Stimulated activated memory B cell treated with anti-CD40 and anti-IgM and Interleukin-4, amounts not matched to agents 10 μg/mL and 1 μg/mL and 100 μg/mL, for 72 hours (primary cell): ENCODE data around the gene TRRAP.
A peak's percentile ranks its signal among the peaks of the same experiment; 100 is the strongest.

Source experiments
- ATAC-seq: fragments of 150-1000 bp; cut with Tn5 transposase; 2 replicates; pipeline ENCODE4 v1.10.0; 2021
- H3K27ac Mint-ChIP-seq: one replicate; pipeline ENCODE4 v1.8.0; 2022; ENCODE audit warnings: mild to moderate bottlenecking, mixed read lengths
- H3K27me3 Mint-ChIP-seq: one replicate; pipeline ENCODE4 v1.8.0; 2022; ENCODE audit warnings: mixed read lengths
- H3K36me3 Mint-ChIP-seq: one replicate; pipeline ENCODE4 v1.8.0; 2022; ENCODE audit warnings: mixed read lengths
- H3K4me1 Mint-ChIP-seq: one replicate; pipeline ENCODE4 v1.8.0; 2022; ENCODE audit warnings: mixed read lengths
- H3K4me3 Mint-ChIP-seq: one replicate; pipeline ENCODE4 v1.8.0; 2022; ENCODE audit warnings: mild to moderate bottlenecking, moderate library complexity, mixed read lengths
- H3K9me3 Mint-ChIP-seq: one replicate; pipeline ENCODE4 v1.8.0; 2022; ENCODE audit warnings: mixed read lengths

Gene TRRAP

GRCh38 chr7:98908585-98908984 lies 30.3 kb downstream of the TRRAP start:
- Mint-ChIP-seq H3K27me3 (no peaks in the 10 kb centered on the region), H3K4me1 (no peaks in the 10 kb centered on the region), H3K36me3 (peaks cover 73% of the 10 kb centered on the region), H3K27ac (no peak overlapping the region), H3K9me3 (no peaks in the 10 kb centered on the region), H3K4me3 (no peak overlapping the region)
- ATAC-seq = no peak

GRCh38 chr7:98909487-98909886 lies 31.2 kb downstream of the TRRAP start:
- Mint-ChIP-seq H3K27ac (no peak overlapping the region), H3K4me1 (no peaks in the 10 kb centered on the region), H3K36me3 (peaks cover 68% of the 10 kb centered on the region), H3K4me3 (no peak overlapping the region), H3K9me3 (no peaks in the 10 kb centered on the region), H3K27me3 (no peaks in the 10 kb centered on the region)
- no peak for ATAC-seq

GRCh38 chr7:98910427-98910826 lies 32.1 kb downstream of the TRRAP start:
- no peak for ATAC-seq
- H3K9me3 Mint-ChIP-seq = no peaks in the 10 kb centered on the region
- no peaks in the 10 kb centered on the region for H3K27me3 Mint-ChIP-seq
- no peak overlapping the region for H3K4me3 Mint-ChIP-seq
- H3K27ac Mint-ChIP-seq = no peak overlapping the region
- H3K4me1 Mint-ChIP-seq = no peaks in the 10 kb centered on the region
- peaks cover 59% of the 10 kb centered on the region for H3K36me3 Mint-ChIP-seq

GRCh38 chr7:98911916-98912315 lies 33.6 kb downstream of the TRRAP start:
- Mint-ChIP-seq H3K9me3 (no peaks in the 10 kb centered on the region), H3K27me3 (no peaks in the 10 kb centered on the region), H3K4me1 (no peaks in the 10 kb centered on the region), H3K4me3 (no peak overlapping the region), H3K27ac (no peak overlapping the region), H3K36me3 (peaks cover 65% of the 10 kb centered on the region)
- ATAC-seq = no peak

- ATAC-seq = no peak
- Mint-ChIP-seq H3K4me3 (no peak overlapping the region), H3K27ac (no peak overlapping the region), H3K36me3 (peaks cover 66% of the 10 kb centered on the region), H3K9me3 (no peaks in the 10 kb centered on the region), H3K27me3 (no peaks in the 10 kb centered on the region), H3K4me1 (no peaks in the 10 kb centered on the region)
Observed at GRCh38 chr7:98913026-98913425, 34.7 kb downstream of the TRRAP start.

- ATAC-seq = no peak
- H3K4me1 Mint-ChIP-seq = no peaks in the 10 kb centered on the region
- H3K4me3 Mint-ChIP-seq = no peak overlapping the region
- H3K27me3 Mint-ChIP-seq = no peaks in the 10 kb centered on the region
- no peaks in the 10 kb centered on the region for H3K9me3 Mint-ChIP-seq
- H3K27ac Mint-ChIP-seq = no peak overlapping the region
- H3K36me3 Mint-ChIP-seq = peaks cover 61% of the 10 kb centered on the region
Observed at GRCh38 chr7:98913612-98914011, 35.3 kb downstream of the TRRAP start.

- H3K36me3 Mint-ChIP-seq = peaks cover 67% of the 10 kb centered on the region
Observed at GRCh38 chr7:98917331-98917730, 39.0 kb downstream of the TRRAP start.

GRCh38 chr7:98921608-98922372 lies 43.5 kb downstream of the TRRAP start:
- no peak overlapping the region for H3K4me3 Mint-ChIP-seq
- no peak overlapping the region for H3K27ac Mint-ChIP-seq
- no peaks in the 10 kb centered on the region for H3K27me3 Mint-ChIP-seq
- no peak for ATAC-seq
- H3K4me1 Mint-ChIP-seq = no peaks in the 10 kb centered on the region
- H3K36me3 Mint-ChIP-seq = peaks cover 80% of the 10 kb centered on the region
- H3K9me3 Mint-ChIP-seq = no peaks in the 10 kb centered on the region

More at GRCh38 chr7:98917331-98917730, 39.0 kb downstream of the TRRAP start:
- Mint-ChIP-seq H3K4me1 (no peaks in the 10 kb centered on the region), H3K4me3 (no peak overlapping the region), H3K27me3 (no peaks in the 10 kb centered on the region), H3K27ac (no peak overlapping the region), H3K9me3 (no peaks in the 10 kb centered on the region)
- ATAC-seq = no peak

- no peak for ATAC-seq
- H3K27me3 Mint-ChIP-seq = no peaks in the 10 kb centered on the region
- H3K36me3 Mint-ChIP-seq = peaks cover 78% of the 10 kb centered on the region
- no peak overlapping the region for H3K27ac Mint-ChIP-seq
- no peak overlapping the region for H3K4me3 Mint-ChIP-seq
- no peaks in the 10 kb centered on the region for H3K9me3 Mint-ChIP-seq
- H3K4me1 Mint-ChIP-seq = no peaks in the 10 kb centered on the region
Observed at GRCh38 chr7:98922392-98923187, 44.3 kb downstream of the TRRAP start.

- ATAC-seq = no peak
- Mint-ChIP-seq H3K4me1 (no peaks in the 10 kb centered on the region), H3K36me3 (peaks cover 85% of the 10 kb centered on the region), H3K4me3 (no peak overlapping the region), H3K27me3 (no peaks in the 10 kb centered on the region), H3K9me3 (no peaks in the 10 kb centered on the region), H3K27ac (no peak overlapping the region)
Observed at GRCh38 chr7:98923512-98923911, 45.2 kb downstream of the TRRAP start.

- Mint-ChIP-seq H3K27ac (peak overlapping the region; percentile 84), H3K4me1 (peaks cover 19% of the 10 kb centered on the region), H3K27me3 (no peaks in the 10 kb centered on the region), H3K9me3 (no peaks in the 10 kb centered on the region), H3K4me3 (no peak overlapping the region), H3K36me3 (peaks cover 75% of the 10 kb centered on the region)
- ATAC-seq = no peak
Observed at GRCh38 chr7:98927125-98927524, 48.8 kb downstream of the TRRAP start.

- no peaks in the 10 kb centered on the region for H3K27me3 Mint-ChIP-seq
Observed at GRCh38 chr7:98930464-98930863, 52.1 kb downstream of the TRRAP start.

GRCh38 chr7:98930921-98931320 lies 52.6 kb downstream of the TRRAP start:
- H3K27ac Mint-ChIP-seq = peak overlapping the region; percentile 84
- peaks cover 68% of the 10 kb centered on the region for H3K36me3 Mint-ChIP-seq
- ATAC-seq = peak; percentile 96
- no peaks in the 10 kb centered on the region for H3K9me3 Mint-ChIP-seq
- H3K4me1 Mint-ChIP-seq = peaks cover 37% of the 10 kb centered on the region
- no peaks in the 10 kb centered on the region for H3K27me3 Mint-ChIP-seq
- H3K4me3 Mint-ChIP-seq = peak overlapping the region; percentile 79

More at GRCh38 chr7:98930464-98930863, 52.1 kb downstream of the TRRAP start:
- H3K9me3 Mint-ChIP-seq = no peaks in the 10 kb centered on the region
- peak; percentile 90 for ATAC-seq
- peaks cover 34% of the 10 kb centered on the region for H3K4me1 Mint-ChIP-seq
- H3K36me3 Mint-ChIP-seq = peaks cover 68% of the 10 kb centered on the region
- peak overlapping the region; percentile 79 for H3K4me3 Mint-ChIP-seq
- peak overlapping the region; percentile 84 for H3K27ac Mint-ChIP-seq

- Mint-ChIP-seq H3K9me3 (no peaks in the 10 kb centered on the region), H3K27me3 (no peaks in the 10 kb centered on the region), H3K4me1 (peaks cover 44% of the 10 kb centered on the region), H3K36me3 (peaks cover 62% of the 10 kb centered on the region), H3K4me3 (no peak overlapping the region), H3K27ac (no peak overlapping the region)
- no peak for ATAC-seq
Observed at GRCh38 chr7:98933321-98933720, 55.0 kb downstream of the TRRAP start.

GRCh38 chr7:98934267-98934666 lies 55.9 kb downstream of the TRRAP start:
- peaks cover 62% of the 10 kb centered on the region for H3K36me3 Mint-ChIP-seq
- no peak overlapping the region for H3K4me3 Mint-ChIP-seq
- no peaks in the 10 kb centered on the region for H3K9me3 Mint-ChIP-seq
- ATAC-seq = no peak
- peak overlapping the region; percentile 65 for H3K27ac Mint-ChIP-seq
- peaks cover 44% of the 10 kb centered on the region for H3K4me1 Mint-ChIP-seq
- no peaks in the 10 kb centered on the region for H3K27me3 Mint-ChIP-seq

- H3K9me3 Mint-ChIP-seq = no peaks in the 10 kb centered on the region
- no peaks in the 10 kb centered on the region for H3K27me3 Mint-ChIP-seq
- H3K27ac Mint-ChIP-seq = peak overlapping the region; percentile 47
- peaks cover 33% of the 10 kb centered on the region for H3K4me1 Mint-ChIP-seq
- no peak overlapping the region for H3K4me3 Mint-ChIP-seq
- peaks cover 56% of the 10 kb centered on the region for H3K36me3 Mint-ChIP-seq
- ATAC-seq = no peak
Observed at GRCh38 chr7:98935811-98936210, 57.5 kb downstream of the TRRAP start.
